Measurements from ENCODE around the gene CHID1. TPM values are rescaled to one million over a fixed set of nuclear protein-coding genes. Genes with fewer than 3 reads are reported as not detected.

CHID1 gene
- total RNA-seq, 2 donors from 2014 or later, result 23.4 to 28.8 TPM

DNA sequence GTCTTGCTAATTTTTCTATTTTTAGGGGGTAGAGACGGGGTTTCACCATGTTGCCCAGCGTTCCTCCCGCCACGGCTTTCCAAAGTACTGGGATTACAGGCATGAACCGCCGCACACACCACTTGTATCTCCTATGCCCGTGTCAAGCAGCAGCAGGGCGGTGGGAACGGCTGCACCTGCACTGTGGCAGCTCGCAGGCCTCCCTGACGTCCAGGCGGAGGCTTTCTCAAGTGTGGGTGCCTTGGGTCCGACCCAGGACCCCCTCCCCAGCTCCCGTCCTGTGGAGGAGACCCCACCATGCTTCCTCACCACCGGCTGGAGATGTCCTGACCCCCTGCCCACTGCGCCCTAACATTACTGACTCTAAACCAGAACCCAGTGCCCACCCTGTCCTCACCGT, 42.2 kb downstream of the CHID1 start:
- Mint-ChIP-seq H3K27ac (no peak overlapping the region), H3K4me1 (no peaks in the 10 kb centered on the region), H3K4me3 (no peak overlapping the region), H3K36me3 (ENCODE audit: low read depth) (no peaks in the 10 kb centered on the region), H3K27me3 (no peaks in the 10 kb centered on the region)
- no peaks in the 10 kb centered on the region for H3K9me3 ChIP-seq (ENCODE audit: control insufficient read depth, low read length, poor library complexity, severe bottlenecking)
- ATAC-seq (no peak), DNase-seq (no peak)

DNA sequence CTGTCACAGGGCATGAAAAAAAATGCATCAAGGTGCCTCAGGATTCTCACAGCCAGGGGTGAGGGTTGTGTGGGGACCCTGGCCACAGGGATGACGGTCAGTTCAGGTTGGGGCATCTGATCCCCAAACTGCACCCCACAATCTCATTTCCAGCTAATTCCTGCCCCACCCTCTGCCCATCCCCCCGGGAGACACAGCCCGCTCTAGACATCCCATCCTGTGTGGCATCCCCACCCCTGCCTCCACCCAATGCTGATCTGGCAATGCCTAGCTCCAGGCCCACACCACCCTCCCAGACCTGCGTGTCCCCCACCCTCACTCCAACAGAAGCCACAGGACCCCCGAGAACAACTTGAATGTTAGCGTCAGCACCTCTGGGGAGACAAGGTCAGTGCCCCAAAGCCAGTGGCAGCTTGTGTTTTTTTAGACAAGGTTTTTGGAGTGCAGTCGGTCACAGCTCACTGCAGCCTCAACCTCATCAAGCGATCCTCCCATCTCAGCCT, 42.7 kb downstream of the CHID1 start:
- H3K9me3 ChIP-seq (ENCODE audit: control insufficient read depth, low read length, poor library complexity, severe bottlenecking), result no peaks in the 10 kb centered on the region
- Mint-ChIP-seq H3K27me3 (no peaks in the 10 kb centered on the region), H3K4me1 (no peaks in the 10 kb centered on the region), H3K36me3 (ENCODE audit: low read depth) (no peaks in the 10 kb centered on the region), H3K27ac (no peak overlapping the region), H3K4me3 (no peak overlapping the region)
- no peak for DNase-seq
- no peak for ATAC-seq

DNA sequence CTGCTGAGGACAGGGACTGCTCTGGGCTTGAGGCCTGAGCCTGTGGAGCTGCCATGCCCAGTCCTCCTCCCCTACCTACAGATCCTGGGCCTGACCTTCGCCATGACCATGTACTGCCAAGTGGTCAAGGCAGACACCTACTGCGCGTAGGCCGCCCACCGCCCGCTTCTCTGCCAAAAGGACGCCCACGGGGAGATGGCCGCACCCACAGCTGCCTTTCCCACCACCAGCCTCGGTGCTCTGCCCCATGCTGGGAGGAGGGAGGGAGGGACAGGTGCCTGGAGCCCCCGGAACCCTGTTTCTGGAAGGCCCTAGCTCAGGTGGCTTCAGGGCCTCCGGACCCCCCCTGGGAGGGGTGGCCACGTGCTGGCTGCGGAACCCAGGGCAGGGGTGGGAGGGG, 44.1 kb downstream of the CHID1 start:
- no peaks in the 10 kb centered on the region for H3K9me3 ChIP-seq (ENCODE audit: control insufficient read depth, low read length, poor library complexity, severe bottlenecking)
- Mint-ChIP-seq H3K4me1 (no peaks in the 10 kb centered on the region), H3K4me3 (no peak overlapping the region), H3K36me3 (ENCODE audit: low read depth) (no peaks in the 10 kb centered on the region), H3K27ac (no peak overlapping the region), H3K27me3 (no peaks in the 10 kb centered on the region)
- ATAC-seq (no peak), DNase-seq (no peak)

GRCh38 chr11:865462-866430, 44.9 kb downstream of the CHID1 start:
- DNase-seq (no peak), ATAC-seq (no peak)
- Mint-ChIP-seq H3K27ac (no peak overlapping the region), H3K36me3 (ENCODE audit: low read depth) (no peaks in the 10 kb centered on the region), H3K4me1 (no peaks in the 10 kb centered on the region), H3K27me3 (no peaks in the 10 kb centered on the region), H3K4me3 (no peak overlapping the region)
- no peaks in the 10 kb centered on the region for H3K9me3 ChIP-seq (ENCODE audit: control insufficient read depth, low read length, poor library complexity, severe bottlenecking)

- H3K27ac Mint-ChIP-seq, result no peak overlapping the region
- no peaks in the 10 kb centered on the region for H3K36me3 Mint-ChIP-seq (ENCODE audit: low read depth)
- H3K27me3 Mint-ChIP-seq, result no peaks in the 10 kb centered on the region
- no peak overlapping the region for H3K4me3 Mint-ChIP-seq
- no peaks in the 10 kb centered on the region for H3K4me1 Mint-ChIP-seq
- H3K9me3 ChIP-seq (ENCODE audit: control insufficient read depth, low read length, poor library complexity, severe bottlenecking), result no peaks in the 10 kb centered on the region
- no peak for ATAC-seq
- DNase-seq, result no peak
Observed at GRCh38 chr11:864898-865297, 45.7 kb downstream of the CHID1 start.

GRCh38 chr11:863910-864827, 46.4 kb downstream of the CHID1 start:
- no peak for DNase-seq
- no peak for ATAC-seq
- no peaks in the 10 kb centered on the region for H3K9me3 ChIP-seq (ENCODE audit: control insufficient read depth, low read length, poor library complexity, severe bottlenecking)
- Mint-ChIP-seq H3K27me3 (no peaks in the 10 kb centered on the region), H3K4me1 (no peaks in the 10 kb centered on the region), H3K4me3 (no peak overlapping the region), H3K36me3 (ENCODE audit: low read depth) (no peaks in the 10 kb centered on the region), H3K27ac (no peak overlapping the region)

DNA sequence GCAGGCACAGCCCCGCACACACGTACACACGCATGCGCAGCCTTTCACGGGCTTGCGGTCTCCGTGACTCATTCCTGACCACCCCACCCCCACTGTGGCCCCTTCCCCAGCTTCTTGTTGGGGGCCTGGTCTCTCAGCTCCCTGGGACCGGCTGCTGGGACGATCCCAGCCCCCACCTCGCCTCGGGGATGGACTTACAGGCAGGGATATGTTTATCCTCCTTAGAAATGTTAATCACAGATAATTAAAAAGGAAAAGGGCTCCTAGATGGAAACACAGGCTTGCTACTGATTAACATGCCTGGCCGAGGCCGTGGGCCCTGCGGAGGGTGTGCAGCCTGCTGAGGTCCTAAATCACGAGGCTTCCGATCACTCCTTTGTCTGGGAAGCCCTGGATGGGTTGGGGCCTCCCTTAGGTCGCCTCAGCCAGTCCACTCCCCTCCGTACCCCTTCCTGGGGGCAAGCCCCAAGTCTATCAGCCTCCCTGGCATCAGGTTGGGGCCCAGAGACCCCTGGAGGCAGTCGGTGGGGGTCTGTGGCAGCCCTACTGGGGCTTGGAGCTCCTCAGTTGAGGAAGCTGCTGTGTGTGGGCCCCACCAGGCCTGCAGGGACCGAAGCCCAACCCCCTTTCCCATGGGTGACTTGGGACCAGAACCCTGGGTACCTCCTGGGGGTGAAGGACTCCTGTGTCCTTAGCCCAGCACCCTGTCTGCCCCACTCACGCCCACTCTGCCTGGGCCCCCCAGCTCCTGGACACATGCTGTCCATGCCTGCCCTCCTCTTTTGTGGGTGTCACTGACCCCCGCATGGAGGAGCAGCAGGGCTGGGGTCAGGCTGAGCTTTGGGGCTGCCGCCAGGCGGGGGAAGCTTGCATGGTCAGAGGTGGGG, 47.3 kb downstream of the CHID1 start:
- Mint-ChIP-seq H3K36me3 (ENCODE audit: low read depth) (no peaks in the 10 kb centered on the region), H3K27me3 (no peaks in the 10 kb centered on the region), H3K4me3 (no peak overlapping the region), H3K27ac (no peak overlapping the region), H3K4me1 (no peaks in the 10 kb centered on the region)
- ATAC-seq (no peak), DNase-seq (no peak)
- no peaks in the 10 kb centered on the region for H3K9me3 ChIP-seq (ENCODE audit: control insufficient read depth, low read length, poor library complexity, severe bottlenecking)

- ATAC-seq (no peak), DNase-seq (no peak)
- Mint-ChIP-seq H3K36me3 (ENCODE audit: low read depth) (no peaks in the 10 kb centered on the region), H3K27ac (no peak overlapping the region), H3K4me3 (no peak overlapping the region), H3K27me3 (no peaks in the 10 kb centered on the region), H3K4me1 (no peaks in the 10 kb centered on the region)
- no peaks in the 10 kb centered on the region for H3K9me3 ChIP-seq (ENCODE audit: control insufficient read depth, low read length, poor library complexity, severe bottlenecking)
Observed at GRCh38 chr11:862696-863022, 48.0 kb downstream of the CHID1 start.

GRCh38 chr11:862081-862661, 48.4 kb downstream of the CHID1 start:
- Mint-ChIP-seq H3K27ac (no peak overlapping the region), H3K27me3 (no peaks in the 10 kb centered on the region), H3K4me3 (no peak overlapping the region), H3K36me3 (ENCODE audit: low read depth) (no peaks in the 10 kb centered on the region), H3K4me1 (no peaks in the 10 kb centered on the region)
- ATAC-seq, result no peak
- H3K9me3 ChIP-seq (ENCODE audit: control insufficient read depth, low read length, poor library complexity, severe bottlenecking), result no peaks in the 10 kb centered on the region
- no peak for DNase-seq

GRCh38 chr11:861105-861479, 49.5 kb downstream of the CHID1 start:
- DNase-seq (no peak), ATAC-seq (no peak)
- no peaks in the 10 kb centered on the region for H3K4me1 Mint-ChIP-seq
- H3K9me3 ChIP-seq (ENCODE audit: control insufficient read depth, low read length, poor library complexity, severe bottlenecking), result no peaks in the 10 kb centered on the region
- H3K27me3 Mint-ChIP-seq, result no peaks in the 10 kb centered on the region
- H3K36me3 Mint-ChIP-seq (ENCODE audit: low read depth), result no peaks in the 10 kb centered on the region
- no peak overlapping the region for H3K4me3 Mint-ChIP-seq
- no peak overlapping the region for H3K27ac Mint-ChIP-seq

- Mint-ChIP-seq H3K27me3 (no peaks in the 10 kb centered on the region), H3K27ac (no peak overlapping the region), H3K36me3 (ENCODE audit: low read depth) (no peaks in the 10 kb centered on the region), H3K4me1 (no peaks in the 10 kb centered on the region), H3K4me3 (no peak overlapping the region)
- DNase-seq, result no peak
- no peak for ATAC-seq
- no peaks in the 10 kb centered on the region for H3K9me3 ChIP-seq (ENCODE audit: control insufficient read depth, low read length, poor library complexity, severe bottlenecking)
Observed at GRCh38 chr11:860234-861104, 50.1 kb downstream of the CHID1 start.
